GM19099 (cell line): ENCODE results near the gene FPGT.

Experiments
- POLR2A ChIP-seq: IDR thresholded peaks from 3 replicates; pipeline ENCODE4 v1.6.1; 2011; ENCODE audit warnings: low read depth; ENCODE audit not compliant: insufficient read length; ENCODE audit errors: extremely low read depth

Gene FPGT

DNA sequence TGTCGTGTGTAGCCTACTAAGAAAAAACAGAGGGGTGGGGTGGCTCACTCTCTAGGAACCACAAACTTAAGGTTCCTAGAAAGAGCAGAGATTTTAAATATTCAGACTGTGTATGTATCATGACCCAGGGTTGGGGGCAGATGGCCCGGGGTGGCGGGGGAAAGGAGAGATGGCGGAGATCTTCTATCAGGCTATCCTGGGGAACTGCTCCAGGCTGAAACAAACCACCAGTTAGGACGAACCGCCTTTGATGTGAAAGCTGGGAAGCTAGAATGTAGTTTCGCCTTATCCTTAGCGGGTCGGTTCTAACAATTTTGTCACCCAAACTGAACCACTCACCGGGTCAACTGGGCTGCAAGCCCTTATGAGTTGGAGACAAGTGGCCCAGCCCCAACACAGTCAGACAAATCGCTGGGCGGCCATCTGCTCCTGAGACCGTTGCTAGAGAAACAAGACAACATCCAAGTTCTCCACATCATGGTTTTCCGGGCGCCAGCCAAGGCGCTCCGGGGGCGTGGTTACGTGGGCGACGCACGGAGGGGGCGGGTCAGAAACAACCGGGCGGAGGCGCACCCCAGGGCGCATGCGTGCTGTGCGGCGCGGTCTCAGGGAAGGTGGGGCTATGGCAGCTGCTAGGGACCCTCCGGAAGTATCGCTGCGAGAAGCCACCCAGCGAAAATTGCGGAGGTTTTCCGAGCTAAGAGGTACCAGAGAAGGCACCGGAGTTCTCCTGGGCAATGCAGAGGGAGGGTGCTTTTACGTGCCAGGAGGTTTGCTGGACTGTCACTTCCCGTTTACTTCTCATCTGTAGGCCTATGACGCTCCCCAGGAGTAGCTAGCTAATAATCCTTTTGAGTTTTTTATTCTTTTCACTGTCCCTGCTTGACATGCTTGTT lies at the start of gene FPGT, which contains the start of gene LRRIQ3:
FPGT (plus strand) TSS at position 586 of the 896 bp plus-strand sequence; CDS start at position 623, 37 bp downstream.
LRRIQ3 (minus strand) TSS at position 520 of the 896 bp plus-strand sequence. CDS start 14,492 bp downstream, outside the sequence.
- TF ChIP-seq POLR2A: peak; percentile 82

DNA sequence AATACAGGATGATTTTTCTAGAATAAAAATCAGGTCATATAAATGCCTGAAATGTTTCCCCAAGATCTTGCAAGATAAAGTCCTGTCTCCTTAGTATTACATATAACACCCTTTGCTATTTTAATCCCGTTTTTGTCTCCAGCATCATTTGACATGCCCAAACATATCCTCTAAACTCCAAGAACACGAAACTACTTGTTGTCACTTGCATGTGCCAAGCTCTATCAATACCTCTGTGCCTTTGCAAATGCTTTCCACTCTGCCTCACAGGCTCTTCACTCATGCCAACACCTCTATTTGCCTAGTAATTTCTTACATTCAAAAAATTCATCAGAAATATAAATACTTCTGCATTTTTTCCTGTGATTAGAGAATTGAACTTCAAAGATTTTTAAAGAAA lies 38.0 kb upstream of the FPGT start:
- TF ChIP-seq POLR2A: no peak

DNA sequence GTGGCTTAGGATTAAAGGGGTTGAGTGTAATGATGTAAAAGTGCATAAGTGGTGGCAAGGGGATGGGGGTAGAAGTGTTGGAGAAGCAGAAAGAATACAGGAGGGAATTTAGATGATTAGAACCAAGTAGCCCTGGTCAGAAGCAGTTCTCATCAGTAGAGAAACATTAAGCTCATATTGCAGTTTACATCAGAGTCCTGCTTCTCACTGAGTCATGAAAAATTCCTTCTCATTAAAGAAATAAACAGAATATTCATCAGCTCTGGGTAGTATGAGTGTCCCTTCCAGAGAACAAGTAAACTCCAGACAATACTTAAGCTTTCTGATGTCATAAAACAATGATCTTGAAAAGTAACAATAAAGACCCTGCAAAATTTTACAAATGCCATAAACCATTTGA lies 36.5 kb upstream of the FPGT start:
- no peak for TF ChIP-seq POLR2A

DNA sequence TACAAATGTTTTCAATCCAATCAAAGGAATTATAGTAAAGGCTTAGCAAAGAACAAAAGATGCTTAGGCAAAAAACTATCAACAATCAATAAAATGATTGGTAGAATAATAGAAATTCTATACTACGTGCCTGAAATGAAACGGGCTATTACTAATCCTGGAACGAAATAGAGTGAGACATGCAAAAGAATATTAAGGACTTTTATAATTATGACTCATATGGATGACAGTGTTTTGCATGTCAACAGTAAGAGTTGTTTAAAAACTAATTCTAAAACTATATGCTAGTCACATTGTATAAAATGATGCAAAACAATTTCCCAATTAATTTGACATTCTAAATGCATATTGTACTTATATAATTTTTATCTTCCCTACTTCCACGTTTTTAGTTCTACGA lies 35.7 kb upstream of the FPGT start:
- TF ChIP-seq POLR2A: no peak

DNA sequence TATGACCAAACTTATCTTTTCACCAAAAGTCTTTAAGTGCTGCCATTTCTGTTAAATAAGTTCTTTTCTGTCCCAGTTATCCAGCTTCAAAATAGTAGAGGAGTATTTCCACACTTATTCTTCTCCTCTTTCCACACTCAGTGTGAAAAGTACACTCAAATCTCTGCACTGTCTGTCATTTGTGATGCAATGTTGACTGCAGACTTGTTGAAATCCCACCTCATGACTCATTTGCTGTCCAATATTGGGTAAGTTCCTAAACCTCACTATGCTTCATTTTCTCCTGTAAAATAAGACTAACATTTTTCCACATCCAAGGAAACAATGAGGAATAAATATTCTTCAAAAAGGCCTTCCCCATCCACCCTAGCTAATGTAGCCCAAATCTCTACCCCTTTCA lies 17.6 kb upstream of the FPGT start:
- TF ChIP-seq POLR2A: no peak

DNA sequence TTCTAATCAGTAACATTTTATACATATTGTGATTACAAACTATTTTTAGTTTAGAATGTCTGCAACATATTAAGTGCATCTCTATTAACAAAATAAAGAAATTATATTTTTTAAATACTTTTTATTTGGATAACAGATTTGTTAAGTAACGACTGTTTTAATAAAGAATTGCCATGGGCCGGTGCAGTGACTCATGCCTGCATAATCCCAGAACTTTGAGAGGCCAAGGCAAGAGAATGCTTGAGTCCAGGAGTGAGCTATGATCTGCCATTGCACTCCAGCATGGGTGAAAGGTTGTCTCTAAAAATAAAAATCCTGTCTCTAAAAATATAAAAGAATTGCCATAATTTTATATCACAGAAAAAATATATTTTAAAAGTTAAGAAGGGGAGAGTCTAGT lies 4.1 kb upstream of the FPGT start:
- no peak for TF ChIP-seq POLR2A

DNA sequence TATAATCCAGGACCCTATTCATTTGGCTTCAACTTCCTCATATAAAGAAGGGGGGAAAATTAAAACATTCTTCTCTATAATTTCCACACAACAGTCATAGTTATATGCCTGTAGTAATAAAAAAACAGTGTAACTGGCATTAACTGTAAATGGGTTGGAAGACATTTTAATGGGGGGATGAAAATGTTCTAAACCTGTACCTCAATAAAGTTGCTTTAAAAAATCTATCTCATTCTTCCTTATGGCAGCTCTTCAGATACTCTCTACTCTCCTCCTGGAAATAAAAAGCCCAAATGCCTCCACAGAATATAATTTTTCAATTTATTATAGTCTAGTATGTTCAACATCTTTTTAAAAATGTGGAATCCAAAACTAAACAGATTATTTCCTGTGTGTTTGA lies 2.7 kb upstream of the FPGT start:
- no peak for TF ChIP-seq POLR2A

DNA sequence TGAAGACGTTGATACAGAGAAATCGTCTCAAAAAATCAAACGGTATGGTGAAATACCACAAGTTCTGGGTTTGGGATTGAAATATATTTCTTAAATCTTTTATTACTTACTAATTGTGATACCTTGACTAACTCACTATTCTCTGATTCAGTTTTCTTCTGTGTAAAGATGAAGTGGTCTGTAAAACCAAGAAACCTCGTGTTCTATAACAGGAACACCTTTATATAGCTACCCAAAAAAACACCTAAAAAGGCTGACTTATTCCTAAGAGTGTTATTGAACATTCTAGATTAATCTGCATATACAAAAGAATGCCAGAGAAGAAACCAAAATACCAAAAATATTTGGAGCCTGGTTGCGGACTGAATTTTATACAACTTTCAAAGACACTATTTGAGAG lies 787 bp upstream of the FPGT start:
- no peak for TF ChIP-seq POLR2A

DNA sequence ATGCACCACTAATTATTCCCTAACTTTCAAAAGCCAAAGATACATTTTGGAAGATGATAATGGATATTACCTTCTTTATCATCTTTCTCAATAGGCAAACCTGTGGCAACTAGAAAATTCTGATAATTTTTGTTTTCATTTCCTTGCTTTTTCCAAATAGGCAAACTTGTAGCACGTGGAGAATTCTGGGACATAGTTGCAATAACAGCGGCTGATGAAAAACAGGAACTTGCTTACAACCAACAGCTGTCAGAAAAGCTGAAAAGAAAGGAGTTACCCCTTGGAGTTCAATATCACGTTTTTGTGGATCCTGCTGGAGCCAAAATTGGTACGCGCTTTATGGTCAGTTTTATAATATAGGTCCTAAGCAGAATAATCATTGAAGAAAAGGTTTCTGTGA lies 1.5 kb downstream of the FPGT start:
- no peak for TF ChIP-seq POLR2A

DNA sequence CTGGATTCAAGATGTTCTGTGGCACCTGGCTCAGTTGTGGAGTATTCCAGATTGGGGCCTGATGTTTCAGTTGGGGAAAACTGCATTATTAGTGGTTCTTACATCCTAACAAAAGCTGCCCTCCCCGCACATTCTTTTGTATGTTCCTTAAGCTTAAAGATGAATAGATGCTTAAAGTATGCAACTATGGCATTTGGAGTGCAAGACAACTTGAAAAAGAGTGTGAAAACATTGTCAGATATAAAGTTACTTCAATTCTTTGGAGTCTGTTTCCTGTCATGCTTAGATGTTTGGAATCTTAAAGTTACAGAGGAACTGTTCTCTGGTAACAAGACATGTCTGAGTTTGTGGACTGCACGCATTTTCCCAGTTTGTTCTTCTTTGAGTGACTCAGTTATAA lies 7.2 kb downstream of the FPGT start:
- TF ChIP-seq POLR2A: no peak

DNA sequence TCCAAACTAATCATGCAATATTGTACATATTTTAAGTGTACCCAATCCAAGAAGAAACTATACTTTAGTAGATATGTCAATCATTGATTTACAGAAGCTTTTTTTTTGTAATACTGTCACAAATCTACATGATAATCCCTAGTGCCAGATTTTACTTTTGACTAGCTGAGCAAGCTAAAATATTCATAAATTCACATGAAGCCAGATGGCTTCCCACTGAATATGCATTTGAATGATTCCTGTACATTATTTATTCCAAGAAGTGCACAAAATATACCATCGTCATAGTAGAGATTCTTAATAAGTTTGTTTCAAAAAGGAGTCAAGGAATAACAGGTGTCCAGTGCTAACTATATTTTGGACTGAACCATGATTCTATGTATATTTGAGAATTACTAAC lies 17.2 kb downstream of the FPGT start:
- no peak for TF ChIP-seq POLR2A

DNA sequence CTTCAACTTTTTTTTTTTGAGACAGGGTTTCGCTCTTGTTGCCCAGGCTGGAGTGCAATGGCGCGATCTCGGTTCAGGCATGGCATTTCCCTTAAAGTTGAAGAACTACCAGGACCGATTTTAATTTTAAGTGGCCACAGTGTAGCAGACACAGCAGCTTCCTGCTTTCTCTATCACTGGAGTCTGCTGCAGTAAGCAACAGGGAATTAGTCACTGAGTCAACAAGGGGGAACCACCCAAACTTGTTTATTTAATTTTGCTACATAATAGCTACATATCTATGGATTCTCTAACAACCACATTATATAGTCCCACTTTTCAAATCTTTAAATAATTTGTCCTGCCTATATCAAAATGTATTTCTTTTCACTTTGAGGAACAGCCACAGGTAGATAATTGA lies 24.7 kb downstream of the FPGT start:
- TF ChIP-seq POLR2A: no peak

DNA sequence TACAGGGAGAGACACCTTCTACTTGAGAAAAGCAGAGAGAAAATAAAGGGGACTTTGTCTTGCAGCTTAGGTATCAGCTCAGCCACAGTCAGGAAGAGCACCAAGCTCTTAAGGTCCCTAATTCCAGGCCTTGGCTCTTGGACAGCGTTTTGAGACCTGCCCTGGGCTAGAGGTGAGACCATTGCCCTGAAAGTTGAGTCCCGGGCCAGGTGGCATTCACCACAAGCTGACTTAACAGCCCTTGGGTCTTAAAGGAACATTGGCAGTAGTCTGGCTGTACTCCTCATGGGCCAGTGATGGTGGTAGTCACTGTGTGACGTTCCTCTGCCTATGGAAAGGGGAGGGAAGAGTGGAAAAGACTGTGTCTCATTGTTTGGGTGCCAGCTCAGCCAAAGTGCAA lies 25.4 kb downstream of the FPGT start:
- TF ChIP-seq POLR2A: no peak

DNA sequence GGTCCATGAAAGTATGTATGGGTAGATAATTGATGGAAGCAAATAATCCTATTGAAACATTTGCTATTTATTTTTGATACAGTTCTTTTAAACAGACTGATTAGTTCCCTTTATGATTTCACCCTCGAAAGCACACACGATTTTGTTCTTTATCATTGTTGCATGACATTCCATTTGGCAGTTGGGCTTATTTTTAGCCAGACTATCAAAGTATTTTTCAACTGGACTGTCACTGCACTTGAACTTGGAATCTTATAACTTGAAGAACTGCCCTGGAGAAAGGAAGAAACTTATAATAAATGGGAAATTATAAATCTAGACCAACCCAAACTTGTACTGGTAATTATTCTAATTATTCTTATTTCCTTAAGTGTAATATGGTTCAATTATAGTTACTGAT lies 37.1 kb downstream of the FPGT start, which contains the start of gene TNNI3K:
TNNI3K (plus strand) TSS at position 235 of the 400 bp plus-strand sequence; CDS start at position 300, 65 bp downstream.
- no peak for TF ChIP-seq POLR2A

DNA sequence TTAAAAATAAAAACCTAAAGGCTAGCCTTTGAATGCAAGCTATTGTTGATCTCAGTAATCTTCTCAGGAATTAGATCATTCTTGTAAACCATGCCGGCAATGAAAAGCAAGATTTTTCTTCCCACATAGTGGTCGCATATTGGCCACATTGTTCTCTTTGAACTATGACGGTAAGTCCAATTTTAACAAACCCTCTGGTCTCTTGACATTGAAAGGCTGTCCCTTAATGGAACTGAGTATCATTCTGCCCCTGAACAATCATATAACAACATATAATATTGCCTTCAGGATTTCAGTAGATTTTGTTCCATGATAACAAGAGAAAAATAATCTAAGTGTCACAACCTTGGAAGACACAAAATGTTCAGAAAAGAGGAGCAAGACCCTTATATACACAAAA lies 38.4 kb downstream of the FPGT start:
- TF ChIP-seq POLR2A: no peak

DNA sequence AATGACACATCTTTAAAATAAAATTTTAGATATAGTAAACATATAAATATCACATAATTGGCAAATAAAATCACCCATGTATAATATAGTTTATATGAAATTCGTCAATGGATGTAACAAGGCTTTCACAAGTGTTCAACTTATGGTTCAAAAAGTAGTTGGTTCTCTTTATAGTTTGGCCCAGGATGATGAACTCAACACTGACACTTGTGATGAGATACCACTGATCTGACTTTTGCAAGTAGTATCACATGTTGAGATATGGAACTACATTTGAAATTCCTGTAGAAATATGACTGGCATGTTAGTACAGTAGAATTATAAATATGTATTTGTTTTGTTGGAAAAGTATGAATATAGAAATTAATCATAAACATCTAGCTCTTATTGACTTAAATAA lies 39.0 kb downstream of the FPGT start:
- no peak for TF ChIP-seq POLR2A
